HG03442 (cell line): Measurements from ENCODE around the gene KIAA0232.

Experiments
- ATAC-seq: cut with Tn5 transposase; IDR thresholded peaks from one replicate; pipeline ENCODE4 v1.9.1; 2021; ENCODE audit warnings: mild to moderate bottlenecking, moderate library complexity; ENCODE audit not compliant: unreplicated experiment

KIAA0232 gene, protein sequence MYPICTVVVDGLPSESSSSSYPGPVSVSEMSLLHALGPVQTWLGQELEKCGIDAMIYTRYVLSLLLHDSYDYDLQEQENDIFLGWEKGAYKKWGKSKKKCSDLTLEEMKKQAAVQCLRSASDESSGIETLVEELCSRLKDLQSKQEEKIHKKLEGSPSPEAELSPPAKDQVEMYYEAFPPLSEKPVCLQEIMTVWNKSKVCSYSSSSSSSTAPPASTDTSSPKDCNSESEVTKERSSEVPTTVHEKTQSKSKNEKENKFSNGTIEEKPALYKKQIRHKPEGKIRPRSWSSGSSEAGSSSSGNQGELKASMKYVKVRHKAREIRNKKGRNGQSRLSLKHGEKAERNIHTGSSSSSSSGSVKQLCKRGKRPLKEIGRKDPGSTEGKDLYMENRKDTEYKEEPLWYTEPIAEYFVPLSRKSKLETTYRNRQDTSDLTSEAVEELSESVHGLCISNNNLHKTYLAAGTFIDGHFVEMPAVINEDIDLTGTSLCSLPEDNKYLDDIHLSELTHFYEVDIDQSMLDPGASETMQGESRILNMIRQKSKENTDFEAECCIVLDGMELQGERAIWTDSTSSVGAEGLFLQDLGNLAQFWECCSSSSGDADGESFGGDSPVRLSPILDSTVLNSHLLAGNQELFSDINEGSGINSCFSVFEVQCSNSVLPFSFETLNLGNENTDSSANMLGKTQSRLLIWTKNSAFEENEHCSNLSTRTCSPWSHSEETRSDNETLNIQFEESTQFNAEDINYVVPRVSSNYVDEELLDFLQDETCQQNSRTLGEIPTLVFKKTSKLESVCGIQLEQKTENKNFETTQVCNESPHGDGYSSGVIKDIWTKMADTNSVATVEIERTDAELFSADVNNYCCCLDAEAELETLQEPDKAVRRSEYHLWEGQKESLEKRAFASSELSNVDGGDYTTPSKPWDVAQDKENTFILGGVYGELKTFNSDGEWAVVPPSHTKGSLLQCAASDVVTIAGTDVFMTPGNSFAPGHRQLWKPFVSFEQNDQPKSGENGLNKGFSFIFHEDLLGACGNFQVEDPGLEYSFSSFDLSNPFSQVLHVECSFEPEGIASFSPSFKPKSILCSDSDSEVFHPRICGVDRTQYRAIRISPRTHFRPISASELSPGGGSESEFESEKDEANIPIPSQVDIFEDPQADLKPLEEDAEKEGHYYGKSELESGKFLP (N-terminal part only)

DNA sequence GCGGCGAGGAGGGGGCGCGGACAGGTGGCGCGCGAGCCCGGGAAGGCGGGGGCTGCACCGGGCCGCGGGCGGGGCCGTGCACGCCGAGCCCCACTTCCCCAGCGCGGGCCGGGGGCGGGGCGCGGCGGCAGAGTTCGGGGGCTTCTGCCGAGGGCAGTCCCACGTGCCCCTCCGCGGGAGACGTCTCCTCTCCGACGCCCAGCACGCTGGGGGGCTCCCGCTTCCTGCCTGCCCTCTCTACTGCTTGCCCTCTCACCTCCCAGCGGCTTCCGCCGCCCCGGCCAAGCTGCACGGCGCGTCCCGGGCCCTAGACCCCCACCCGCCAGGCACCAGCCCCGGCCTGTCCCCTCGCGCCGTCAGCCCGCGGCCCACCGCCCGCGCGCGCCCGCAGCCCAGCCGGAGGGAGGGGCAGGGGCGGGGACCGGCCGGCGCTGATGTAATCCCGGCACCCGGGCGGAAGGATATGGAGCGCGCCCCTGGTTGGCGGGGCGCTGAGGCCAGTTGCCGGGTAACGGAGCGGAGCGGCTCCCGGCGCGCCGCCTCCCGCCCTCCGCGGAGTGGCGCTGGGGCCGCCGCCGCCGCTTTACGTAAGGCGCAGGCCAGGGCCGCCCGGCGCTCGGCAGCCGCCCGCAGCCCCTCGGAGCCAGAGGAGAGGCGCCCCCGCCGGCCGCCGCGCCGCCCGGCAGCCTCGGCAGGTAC, at the start of gene KIAA0232:
TSS of gene KIAA0232 (plus strand) at position 581 of the 699 bp plus-strand sequence. CDS start 41,727 bp downstream, outside the sequence.
- peak; percentile 68 for ATAC-seq

DNA sequence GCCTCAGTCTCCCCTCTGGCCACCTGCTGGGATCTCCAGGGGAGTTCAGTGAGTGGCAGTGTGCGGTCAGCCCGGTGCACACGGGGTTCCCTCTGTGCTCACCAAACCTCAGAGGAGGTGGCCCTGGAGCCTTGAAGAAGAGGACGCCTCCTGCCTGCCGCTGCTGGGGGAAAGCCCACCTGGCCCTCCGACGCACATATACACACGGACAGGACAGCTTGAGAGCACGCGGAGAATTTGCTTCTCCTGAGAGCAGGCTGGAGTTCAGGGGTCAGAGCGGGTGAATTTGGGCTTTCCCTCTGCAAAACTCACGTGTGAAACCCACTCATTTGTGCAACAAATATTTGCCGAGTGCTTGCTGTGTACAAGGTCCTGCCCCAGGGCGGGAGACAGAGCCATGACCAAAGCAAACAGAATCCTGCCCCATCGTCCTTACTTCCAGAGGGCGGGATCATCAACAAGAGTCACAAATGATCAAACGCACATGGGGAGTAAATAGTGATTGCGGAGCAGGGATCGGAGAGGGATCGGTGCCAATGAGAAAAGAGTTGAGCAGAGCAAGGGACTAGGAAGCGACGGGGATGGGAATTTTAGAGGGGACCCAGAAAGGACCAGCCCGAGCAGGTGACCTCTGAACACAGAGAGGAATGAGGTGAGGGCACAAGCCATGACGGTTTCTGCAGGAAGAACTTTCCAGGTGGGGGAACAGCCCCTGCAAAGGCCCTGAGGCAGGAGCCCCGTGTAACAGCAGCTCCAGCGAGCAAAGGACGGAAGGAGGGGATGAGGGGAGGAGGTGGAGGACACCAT, 49.0 kb upstream of the KIAA0232 start:
- ATAC-seq: no peak

DNA sequence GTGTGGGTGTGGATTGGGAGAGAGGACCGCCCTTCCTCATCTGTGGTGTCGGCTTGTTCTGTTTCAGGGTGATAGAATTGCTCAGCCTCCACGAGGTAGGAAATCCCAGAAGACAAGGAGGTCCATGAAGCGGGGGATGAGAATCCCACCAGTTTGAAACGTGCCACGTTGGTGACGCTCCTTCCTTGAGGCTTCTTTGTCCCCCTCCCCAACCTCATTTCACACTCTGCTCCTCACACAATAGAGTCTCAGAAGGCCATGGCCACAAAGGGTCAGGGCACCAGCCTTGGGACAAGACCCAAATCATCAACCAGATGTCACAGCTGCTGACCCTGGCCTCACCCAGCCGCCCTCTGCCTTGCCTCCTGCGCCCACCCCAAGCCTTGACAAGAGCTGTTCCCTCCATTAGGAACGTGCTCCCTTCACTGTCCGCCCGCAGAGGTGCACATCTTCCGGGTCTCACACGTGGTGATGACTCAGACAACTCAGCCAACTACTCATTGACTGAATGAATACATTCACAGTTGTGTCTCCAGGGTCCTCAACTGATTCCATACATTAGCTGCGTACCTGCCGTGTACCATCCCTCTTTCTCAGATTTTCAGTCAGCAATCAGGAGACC, 48.3 kb upstream of the KIAA0232 start:
- no peak for ATAC-seq

DNA sequence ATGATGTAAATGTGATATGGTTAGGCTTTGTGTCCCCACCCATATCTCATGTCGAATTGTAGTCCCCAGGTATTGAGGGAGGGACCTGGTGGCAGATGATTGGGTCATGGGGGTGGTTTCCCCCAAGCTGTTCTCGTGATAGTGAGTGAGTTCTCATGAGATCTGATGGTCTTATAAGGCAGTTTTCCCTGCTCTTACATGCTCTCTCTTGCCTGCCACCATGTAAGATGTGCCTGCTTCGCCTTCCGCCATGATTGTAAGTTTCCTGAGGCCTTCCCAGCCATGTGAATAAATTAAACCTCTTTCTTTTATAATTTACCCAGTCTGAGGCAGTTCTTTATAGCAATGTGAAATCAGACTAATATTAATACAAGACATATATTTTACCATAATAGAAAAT, 42.6 kb upstream of the KIAA0232 start:
- ATAC-seq: no peak

DNA sequence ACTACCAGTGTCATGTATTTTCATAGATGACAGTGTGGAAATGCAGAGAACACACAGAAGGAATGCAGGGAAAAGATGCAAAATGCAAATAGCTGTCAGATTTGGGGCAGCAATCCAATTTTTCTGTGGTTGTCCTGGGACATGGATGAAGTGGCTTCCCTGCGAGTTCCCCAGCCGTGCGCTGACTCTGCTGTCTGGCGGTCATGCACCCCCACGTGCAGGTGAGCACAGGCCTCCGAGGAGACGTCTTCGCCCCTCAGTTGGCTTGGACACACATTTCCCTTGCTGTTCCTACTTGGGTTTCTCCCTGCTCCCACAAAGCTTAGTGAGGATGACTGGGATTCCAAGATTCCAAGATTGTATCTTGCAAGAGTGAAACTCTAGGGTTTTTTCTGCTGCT, 42.2 kb upstream of the KIAA0232 start:
- no peak for ATAC-seq

DNA sequence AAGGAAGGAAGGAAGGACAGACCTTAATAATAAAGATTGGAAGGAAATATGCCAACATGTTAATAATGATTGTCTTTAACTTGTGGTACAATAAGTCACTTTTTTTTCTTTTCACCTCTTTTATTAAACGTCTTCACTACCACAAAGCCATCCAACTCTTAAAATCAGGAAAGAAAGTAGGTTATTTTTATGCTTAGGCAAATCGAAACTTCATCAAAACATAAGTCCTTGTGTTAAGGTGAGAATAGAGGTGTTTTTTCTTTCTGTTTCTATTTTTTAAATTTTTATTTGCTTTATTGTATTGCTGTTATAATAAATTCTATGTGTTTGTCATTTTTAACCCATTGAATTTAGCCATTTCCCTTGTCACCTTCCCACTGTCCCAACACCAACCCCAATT, 40.0 kb upstream of the KIAA0232 start:
- ATAC-seq: no peak

DNA sequence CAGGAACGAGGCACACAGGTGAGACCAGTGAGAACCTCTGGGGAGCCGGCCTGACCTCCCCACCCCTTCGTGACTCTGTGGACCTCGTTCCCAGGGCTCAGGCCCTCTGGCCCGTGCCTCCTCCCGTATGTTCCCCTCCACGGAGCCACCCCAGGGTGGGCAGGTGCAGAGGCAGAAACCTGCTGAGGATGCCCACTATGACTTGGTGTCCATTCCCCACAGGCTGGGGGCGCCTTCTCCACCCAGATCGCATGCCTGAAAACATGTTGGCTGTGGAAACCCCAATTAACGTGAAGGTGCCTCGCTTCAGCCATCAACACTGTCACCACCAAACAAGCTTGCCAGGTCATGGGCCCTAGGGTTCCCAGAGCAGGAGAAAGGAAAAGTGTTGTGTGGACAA, 39.5 kb upstream of the KIAA0232 start:
- ATAC-seq: no peak

DNA sequence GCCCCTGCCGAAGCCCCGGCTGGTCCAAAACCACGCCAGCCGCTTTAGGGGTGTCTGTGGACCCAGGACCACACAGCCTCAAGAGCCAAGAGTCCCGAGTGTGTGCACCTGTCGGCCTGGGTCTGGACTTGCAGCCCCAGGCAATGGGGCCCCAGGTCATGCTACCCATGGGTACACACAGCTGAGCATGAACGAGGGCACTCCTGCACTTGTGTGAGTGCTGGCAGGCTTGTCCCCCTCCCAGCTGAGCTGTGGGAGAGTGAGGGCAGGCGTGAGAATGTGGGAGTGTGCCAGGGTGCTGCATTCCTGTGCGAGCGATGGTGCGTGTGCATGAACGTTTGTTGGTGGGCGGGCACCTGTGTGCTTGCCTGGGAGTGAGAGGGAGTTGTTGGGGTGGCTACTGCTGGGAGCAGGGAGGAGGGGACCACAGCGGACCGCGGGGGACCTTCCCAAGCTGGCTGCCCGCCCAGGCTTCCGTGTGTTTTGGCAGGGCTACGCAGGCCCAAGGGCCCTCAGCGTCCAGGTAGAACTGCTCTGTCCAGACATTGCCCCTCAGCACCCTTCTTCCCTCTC, 35.7 kb upstream of the KIAA0232 start:
- ATAC-seq: no peak

DNA sequence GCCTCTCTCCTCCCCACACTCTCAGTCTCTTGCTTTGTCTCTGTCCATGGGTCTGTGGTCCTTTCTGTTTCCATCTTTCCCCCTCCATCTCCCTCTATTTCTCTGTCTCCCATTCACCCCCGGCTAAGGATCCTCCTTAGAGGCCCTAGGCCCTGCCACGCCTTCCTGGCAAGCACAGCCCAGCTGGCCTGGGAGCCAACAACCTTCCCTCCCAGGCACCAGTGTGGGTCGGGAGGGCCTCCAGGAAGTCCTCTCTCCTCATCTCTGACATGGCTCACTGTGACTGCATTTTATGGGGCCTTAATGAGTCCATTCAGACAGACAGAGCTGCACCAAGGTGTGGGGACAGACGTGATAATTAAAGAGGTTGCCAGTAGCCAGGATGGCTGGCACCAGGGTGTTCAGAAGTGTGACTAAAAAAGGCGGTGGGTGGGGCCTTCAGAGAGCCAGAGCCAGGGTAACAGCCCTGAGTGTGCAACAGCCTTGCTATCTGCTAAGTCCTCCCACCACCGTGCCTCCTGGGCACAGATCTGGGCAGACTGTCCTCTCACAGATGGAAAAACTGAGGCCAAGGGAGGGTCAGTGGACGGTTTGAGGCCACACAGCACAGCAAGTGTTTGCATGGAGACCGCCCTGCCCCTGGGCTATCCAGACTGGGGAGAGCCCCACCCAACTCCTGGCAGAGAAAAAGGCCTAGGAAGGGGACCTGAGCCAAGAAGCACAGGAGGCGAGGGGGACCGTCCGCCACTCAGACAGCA, 35.1 kb upstream of the KIAA0232 start:
- ATAC-seq: no peak

DNA sequence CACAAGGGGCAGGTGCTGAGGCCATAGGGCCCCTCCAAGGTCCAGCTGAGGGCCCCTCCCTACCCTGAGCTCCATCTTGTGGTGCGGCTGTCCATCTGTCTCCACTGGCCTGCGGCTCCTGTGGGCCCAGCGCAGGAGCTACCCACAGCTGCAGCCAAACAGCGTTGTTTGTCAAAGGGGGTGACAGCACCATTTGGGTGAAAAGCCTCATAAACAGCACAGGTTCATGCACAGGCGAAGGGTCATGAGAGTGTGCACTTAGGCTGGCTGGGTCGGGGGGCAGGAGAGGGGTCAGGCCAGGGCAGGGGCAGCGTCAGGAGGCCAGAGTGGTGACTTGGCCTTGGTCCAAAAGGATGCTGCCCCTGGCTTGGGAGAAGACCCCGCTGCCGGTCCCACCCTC, 34.2 kb upstream of the KIAA0232 start:
- ATAC-seq: no peak

DNA sequence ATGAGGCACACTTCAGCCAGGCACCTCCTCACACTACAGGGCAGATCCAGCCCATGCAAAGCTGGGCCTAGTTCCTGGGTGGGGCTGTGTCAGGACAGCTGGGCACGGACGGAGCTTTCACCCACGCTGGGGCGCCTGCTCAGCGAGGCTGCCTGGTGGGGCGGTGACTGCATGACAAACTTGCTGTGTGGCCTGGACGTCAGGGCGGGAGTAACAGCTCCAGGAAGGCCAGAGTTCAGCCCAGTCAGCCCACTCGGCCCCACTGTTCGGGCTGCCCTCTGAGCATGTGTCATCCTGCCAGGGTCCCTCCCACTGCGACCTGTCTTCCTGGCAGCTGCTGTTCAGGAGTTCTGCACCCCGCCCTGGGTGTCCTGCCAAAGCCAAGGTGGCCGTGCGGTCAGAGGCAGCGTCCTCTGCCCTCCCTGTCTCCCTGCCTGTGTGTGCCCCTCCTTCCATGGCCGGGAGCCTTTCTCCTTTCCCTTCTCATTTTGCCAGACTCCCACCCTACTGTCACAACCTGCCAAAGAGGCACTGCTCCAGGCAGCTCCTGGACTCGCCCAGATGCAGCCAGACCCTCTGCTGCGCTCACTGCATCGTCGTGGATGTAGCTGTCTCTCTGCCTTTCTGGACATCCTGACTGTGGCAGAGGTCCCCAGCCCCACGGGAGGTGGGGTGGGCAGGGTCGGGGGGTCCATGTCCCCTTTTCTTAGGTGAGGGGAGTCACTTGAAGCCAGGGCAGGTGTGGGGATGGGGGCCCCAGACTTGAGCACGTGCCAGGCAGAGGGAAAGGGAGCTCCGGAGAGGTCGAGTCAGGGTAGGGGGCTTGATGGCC, 33.0 kb upstream of the KIAA0232 start:
- ATAC-seq: no peak

DNA sequence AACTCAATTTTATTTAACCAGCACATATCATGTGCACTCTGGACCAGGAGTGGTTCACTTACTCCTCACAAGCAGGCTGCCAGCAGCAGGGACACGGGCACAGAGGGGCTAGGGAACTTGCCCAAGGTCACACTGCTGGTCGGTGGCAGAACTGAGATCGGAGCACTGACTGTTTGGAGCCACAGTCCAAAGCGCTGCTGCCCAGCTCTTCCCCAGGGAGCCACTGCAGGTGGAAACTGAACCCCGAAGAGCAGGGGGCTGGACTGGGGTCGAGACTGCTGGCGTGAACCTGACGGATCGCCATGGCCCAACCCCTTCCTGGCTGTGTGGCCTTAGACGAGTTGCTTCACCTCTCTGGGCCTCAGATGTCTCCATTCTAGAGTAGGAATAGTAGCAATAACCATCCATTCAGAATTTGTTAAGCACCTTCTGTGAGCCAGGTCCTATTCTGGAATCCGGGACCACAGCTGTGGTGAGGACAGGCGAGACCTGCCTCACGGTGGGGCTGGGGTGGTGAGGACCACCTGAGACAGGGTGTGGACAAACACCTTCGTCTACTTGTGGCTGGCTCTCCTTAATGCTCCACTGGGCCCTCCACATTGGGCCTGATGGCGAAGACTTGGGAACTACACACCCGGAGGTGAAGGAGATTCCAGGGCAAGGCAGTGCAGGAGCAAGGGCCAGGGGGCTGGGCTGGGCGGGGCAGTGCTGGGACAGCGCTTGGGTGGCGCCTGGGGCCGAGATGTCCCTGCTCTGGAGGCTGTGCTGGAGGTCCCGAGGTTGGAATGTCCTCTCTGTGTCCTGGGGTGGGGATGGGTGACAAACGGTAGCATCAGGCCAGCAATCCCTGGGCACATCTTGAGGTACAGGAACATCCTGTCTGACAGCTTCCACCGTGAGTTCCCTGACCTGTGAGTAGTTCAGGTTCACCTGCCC, 32.0 kb upstream of the KIAA0232 start:
- no peak for ATAC-seq

DNA sequence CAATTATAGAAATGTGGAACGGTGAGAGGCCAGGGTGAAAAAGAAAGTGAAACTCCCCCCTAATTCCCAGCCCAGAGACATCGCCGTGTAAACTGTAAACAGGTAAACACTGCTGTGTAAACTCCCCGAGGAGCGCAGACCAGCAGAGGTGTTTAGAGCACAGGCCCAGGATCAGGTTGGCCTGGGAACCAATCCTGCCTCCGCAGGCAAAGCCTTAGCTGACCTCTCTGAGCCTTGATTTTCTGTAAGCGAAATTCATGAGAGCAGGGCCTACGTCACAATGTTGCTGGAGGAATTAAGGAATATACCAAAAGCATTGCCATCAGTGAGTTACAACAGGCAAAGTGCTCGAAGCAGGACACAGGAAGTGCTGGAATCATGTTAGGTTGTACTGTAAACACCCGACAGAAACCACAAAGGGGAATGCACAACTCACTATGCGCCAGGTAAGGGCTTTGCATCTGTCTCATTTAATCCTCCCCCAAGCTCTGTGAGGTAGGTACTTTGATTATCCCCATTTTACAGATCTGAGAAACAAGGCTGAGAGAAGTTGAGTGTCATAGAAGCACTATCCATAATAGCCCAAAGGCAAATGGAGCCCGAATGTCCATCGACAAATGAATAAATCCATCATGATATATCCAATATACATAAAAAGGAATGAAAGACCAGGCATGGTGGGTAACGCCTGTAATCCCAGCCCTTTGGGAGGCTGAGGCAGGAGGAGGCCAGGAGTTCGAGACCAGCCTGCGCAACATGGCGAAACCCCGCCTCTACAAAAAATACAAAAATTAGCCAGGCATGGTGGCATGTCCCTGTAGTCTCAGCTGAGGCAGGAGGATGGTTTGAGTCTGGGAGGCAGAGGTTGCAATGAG, 30.7 kb upstream of the KIAA0232 start:
- no peak for ATAC-seq

DNA sequence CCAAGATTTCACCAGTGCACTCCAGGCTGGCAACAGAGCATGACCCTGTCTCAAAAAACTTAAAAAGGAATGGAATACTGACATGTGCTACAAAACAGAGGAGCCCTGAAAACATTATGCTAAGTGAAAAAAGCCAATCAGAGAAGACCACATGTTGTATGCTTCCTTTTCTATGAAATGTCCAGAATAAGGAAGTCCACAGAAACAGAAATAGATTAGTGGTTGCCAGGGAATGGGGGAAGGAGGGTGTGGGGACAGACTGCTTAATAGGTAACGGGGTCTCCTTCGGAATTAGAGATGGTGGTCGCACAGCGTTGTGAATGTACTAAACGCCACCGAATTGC, 30.1 kb upstream of the KIAA0232 start:
- ATAC-seq: no peak

DNA sequence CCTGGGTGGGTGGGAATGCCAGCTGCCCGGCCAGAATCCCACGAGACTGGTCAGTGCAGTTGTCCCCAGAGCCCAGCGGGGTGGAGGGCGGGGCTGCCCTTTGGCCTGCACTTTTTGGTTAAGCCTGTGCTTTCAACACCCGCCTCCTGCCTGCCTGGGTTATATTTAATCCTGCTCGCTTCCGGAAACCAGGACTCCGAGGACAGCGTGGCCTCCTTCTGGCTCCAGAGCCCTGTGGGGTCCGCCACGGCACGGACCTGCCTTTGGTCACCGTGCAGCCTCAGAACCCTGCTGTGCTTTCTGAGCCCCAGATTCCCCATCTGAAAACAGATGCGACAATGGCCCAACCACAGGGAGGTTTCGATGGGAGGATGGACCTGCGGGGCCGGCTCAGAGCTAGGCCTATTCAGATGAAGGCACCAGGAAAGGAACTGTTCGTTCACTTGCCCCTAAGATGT, 29.4 kb upstream of the KIAA0232 start:
- ATAC-seq: no peak

DNA sequence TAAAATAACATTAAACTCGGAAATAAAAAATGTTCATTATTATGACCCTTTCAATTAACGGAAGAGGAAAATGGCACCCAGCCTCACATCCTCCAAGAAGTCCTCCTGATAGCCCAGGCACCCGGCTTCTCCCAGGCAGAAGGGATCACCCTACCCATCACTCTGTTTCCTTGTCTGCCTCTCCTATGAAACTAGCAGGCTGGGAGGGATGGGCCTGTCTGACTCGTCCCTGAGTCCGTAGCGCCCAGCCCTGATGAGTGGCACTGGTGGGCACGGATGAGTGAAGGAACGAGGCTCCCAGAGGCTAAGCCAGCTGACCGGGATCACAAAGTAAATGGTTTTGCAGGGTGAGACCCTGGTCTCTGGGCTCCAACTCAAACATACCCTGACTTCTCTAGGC, 28.6 kb upstream of the KIAA0232 start:
- ATAC-seq: no peak
